Activated CD4-positive, alpha-beta T cell treated with anti-CD3 and anti-CD28 coated beads, Interleukin-2, amount 50 U/mL, for 48 hours (primary cell): ENCODE results near the gene NSD1.
A peak's percentile ranks its signal among the peaks of the same experiment; 100 is the strongest.
"Not testable (repeated sequence)": the region's sequence is repeated elsewhere in the genome, so short reads cannot be mapped to it uniquely, and the experiment has no call there.

ENCODE experiments used
- DNase-seq, 2 experiments: peaks; one replicate each; pipeline ENCODE4 v3.0.0-alpha.2; 2020

The NSD1 gene

GRCh38 chr5:177332031-177332895, 198.7 kb downstream of the NSD1 start:
- no peak for DNase-seq

- no peak for DNase-seq
Measured at GRCh38 chr5:177332896-177333260, 199.3 kb downstream of the NSD1 start.

GRCh38 chr5:177333420-177334154, 200.0 kb downstream of the NSD1 start:
- no peak for DNase-seq

GRCh38 chr5:177334155-177334551, 200.6 kb downstream of the NSD1 start:
- no peak for DNase-seq

- DNase-seq: no peak
Measured at GRCh38 chr5:177334781-177335700, 201.5 kb downstream of the NSD1 start.

GRCh38 chr5:177335701-177336065, 202.1 kb downstream of the NSD1 start:
- no peak for DNase-seq

- DNase-seq: peak; percentile 26 to 42
Measured at GRCh38 chr5:177336112-177336511, 202.5 kb downstream of the NSD1 start.

GRCh38 chr5:177336603-177337494, 203.3 kb downstream of the NSD1 start:
- no peak for DNase-seq

- DNase-seq: no peak
Measured at GRCh38 chr5:177338251-177339106, 204.9 kb downstream of the NSD1 start.

GRCh38 chr5:177339107-177339638, 205.6 kb downstream of the NSD1 start:
- DNase-seq: no peak

GRCh38 chr5:177343000-177343399, 209.4 kb downstream of the NSD1 start:
- DNase-seq: not testable (repeated sequence)

- no peak for DNase-seq
Measured at GRCh38 chr5:177343777-177344176, 210.2 kb downstream of the NSD1 start.

GRCh38 chr5:177344891-177345290, 211.3 kb downstream of the NSD1 start:
- DNase-seq: no peak

GRCh38 chr5:177346820-177347219, 213.2 kb downstream of the NSD1 start:
- no peak for DNase-seq

- DNase-seq: no peak
Measured at GRCh38 chr5:177347699-177348098, 214.1 kb downstream of the NSD1 start.

GRCh38 chr5:177349362-177349647, 215.7 kb downstream of the NSD1 start:
- no peak for DNase-seq

- no peak for DNase-seq
Measured at GRCh38 chr5:177349762-177350161, 216.2 kb downstream of the NSD1 start.
